GM21825 (cell line): ENCODE data around the gene DLX4.

Source experiments
- ATAC-seq: cut with Tn5 transposase; IDR thresholded peaks from one replicate; pipeline ENCODE4 v1.9.1; 2021; ENCODE audit warnings: mild to moderate bottlenecking, moderate library complexity; ENCODE audit not compliant: unreplicated experiment

The DLX4 gene

DNA sequence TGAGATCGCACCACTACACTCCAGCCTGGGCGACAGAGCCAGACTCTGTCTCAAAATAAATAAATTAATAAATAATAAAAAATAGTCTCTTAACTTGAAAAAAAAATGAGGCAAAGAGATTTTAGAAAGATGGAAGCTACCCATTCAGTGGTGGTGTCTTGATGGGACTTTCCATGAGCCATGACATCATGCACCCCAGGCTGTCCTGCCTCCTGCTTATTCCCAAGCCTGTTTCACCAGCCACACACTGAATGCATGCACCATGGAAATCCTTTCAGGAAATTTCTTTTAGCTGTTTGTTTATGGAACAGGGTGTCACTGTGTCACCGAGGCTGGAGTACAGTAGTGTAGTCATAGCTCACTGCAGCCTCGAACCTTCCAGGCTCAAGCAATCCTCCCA lies 34.9 kb downstream of the DLX4 start:
- ATAC-seq = no peak

DNA sequence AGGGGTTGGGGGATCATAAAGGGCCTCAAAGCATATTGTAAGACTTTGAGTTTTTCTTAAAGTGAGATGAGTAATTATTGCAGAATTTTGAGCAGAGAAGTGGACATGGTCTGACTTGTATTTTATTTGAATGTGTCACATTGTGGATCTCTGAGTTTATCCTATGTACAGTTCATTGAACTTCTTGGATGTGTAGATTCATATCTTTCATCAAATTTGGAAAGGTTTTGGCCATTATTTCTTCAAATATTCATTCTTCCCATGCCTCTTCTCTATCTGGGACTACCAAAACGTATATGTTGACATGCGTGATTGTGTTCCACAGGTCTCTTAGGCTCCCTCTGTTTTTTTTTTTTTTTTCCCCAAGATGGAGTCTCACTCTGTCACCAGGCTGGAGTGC lies 40.3 kb downstream of the DLX4 start:
- ATAC-seq = no peak

DNA sequence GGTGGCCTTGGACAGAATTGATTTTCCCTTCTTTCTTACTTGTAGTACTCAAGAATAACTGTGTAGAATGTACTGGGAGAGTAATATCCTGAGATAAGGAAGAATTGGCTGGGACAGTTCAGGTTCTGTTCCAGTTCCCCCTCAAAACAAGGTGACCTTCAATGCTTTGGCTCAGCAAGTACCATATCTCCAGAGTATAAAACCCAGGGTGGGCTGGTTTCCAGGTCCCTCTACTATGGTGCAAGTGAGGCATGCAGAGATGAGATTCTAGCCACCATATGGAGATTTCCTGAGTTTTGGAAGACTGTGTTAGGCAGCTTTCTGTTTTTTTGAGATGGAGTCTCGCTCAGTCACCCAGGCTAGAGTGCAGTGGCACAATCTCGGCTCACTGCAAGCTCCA lies 44.1 kb downstream of the DLX4 start:
- no peak for ATAC-seq

DNA sequence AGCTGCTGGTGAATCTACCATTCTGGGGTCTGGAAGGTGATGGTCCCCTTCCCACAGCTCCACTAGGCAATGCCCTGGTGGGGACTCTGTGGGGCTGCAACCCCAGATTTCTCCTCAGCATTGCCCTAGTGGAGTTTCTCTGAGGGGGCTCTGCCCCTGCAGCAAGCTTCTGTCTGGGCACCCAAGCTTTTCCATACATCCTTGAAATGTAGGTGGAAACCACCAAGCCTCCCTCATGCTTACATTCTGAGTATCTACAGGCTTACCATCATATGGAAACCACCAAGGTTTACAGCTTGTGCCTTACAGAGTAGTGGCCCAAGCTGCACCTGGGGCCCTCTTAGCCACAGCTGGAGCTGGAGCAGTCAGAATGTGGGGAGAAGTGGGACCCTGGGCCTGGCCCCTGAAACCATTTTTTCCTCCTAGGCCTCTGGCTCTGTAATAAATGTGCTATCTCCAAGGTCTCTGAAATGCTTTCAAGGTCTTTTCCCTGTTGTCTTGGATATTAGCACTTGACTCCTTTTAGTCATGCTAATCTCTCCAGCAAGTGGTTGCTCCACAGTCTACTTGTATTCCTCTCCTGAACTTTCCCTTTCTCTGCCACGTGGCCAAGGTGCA lies 45.6 kb downstream of the DLX4 start:
- no peak for ATAC-seq

DNA sequence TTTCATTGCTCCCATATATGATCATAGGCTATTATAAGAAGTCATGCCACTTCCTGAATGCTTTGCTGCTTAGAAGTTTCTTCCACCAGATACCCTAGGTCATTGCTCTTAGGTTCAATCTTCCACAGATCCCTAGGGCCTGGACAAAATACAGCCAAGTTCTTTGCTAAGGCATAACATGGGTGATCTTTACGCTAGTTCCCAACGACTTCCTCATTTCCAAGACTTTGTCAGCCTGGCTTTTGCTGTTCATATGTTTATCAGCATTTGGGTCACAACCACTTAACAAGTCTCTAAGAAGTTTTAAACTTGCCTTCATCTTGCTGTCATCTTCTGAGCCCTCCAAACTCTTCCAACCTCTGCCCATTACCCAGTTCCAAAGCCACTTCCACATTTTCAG lies 46.2 kb downstream of the DLX4 start:
- no peak for ATAC-seq

DNA sequence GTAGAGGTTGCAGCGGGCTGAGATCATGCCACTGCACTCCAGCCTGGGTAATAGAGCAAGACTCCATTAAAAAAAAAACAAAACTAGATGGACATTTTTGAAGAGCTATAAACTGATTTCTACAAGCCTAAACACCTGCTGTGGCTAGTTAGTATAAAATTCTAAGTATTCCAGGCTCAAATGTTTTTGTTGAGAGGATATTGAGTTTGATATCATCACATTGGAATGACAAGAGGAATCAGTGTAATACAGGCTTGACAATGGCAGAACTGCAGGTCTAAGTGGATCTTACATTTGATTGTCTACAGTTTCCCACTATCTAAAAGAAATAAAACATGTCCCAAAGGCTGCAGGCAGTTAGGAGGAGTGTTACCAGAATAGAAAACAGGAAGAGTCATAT lies 49.9 kb downstream of the DLX4 start:
- ATAC-seq = no peak

DNA sequence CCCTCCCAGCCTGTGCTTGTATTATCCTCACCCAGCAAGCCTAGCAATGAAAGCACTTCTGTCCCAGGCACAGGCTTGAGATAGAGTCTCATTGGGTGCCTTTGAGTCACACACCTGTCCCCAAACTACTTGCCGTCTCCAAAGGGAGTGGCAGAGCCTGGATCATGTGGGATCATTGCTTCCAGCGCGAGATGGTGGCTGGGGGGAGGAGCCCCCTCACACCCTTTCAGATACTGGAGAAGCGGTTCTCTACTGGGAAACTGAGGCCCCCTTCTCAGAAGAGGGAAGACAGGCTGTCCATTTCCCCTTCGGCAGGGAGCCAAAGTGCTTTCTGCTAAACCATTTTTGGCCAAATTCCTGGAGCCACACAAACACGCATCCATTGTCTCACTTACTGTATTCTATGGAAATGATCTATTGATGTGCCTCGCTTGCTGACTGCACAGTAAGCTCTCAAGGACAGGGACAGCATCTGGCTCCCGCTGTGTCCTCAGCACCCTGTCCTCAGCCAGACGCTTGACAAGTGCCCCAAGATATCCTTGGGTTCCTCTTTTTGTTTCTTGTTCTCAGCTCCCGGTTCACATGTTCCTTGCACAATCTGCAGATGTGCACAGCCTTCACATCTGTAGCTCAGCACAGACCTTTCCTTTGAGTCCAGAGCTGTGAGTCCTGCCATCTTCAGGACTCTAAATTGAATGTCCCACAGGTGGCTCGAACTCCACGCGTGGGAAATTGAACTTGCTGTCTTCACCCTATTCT lies 52.0 kb downstream of the DLX4 start:
- ATAC-seq = no peak

DNA sequence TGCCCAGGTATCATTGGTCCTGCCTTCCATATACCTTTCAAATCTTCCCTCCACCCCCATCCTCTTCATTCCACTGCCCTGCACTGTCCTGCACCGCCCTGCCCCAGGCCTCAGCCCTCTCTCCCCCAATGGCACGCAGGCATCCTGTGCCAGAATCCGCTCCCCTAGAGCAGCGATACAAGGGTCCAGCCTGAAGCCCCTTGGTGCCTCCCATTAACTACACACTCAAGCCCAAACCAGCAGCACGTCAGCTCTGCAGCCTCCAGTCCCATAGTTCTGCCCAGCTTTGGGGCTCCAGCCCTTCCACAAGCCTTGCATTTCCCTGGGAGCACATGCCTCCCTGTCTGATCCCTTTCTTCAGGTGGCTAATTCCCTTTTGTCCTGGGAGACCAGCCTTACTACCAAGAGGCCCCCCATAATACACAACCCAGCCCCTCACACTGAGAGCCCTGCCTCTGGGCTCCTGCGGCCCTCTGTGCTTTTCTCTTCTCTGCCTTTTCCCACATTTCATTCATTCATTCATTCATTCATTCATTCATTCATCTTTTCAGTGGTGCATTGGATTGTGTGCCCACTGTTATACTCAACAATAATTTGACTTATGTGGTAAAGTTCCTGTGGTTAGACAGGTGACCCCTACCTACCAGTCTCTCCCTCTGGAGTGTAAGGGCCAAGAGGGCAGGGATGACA lies 52.8 kb downstream of the DLX4 start:
- ATAC-seq = no peak

DNA sequence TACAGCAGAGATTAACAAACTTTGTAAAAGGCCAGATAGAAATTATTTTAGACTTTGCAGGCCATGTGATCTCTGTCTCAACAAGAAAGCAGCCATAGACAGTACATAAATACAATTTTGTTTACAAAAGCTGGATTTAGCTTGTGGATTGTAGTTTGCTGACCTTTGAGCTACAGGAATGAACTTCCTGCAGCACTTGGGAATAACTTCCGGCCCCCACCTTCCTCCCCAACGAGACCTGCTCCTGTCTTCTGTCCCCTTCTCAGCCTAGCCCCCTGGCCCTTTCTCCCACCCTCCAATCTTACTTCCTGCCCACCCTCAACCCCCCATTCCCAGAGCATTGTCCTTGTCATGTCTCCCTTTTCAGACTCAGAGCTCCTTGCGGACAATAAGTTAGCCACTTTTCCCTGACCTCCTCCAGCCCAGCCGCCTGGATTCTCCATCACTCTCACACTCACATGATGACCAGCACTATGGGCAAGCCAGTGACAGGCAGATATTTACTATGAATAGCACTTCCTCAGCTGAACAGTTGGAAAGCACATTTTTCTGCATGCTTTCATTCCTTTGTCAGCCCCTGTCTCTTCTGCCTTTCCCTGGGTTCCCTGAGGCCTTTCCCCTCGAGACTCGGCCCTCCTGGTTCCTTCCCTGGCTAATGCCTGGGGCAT lies 53.6 kb downstream of the DLX4 start:
- no peak for ATAC-seq

DNA sequence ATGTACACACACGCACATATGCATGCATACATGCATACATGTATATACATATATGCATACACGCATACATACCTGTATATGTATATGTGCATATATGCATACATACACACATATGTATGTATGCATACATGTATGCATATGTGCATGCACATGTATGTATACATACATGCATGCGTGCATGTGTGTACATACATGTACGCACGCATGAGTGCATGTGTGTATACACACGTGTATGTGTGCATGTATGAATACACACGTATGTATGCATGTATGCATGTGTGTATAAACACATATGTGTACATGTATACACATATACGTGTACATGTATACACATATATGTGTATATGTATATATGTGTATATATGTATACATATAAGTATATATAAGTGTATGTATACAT lies 54.5 kb downstream of the DLX4 start:
- ATAC-seq = no peak
